CD14-positive monocyte (primary cell): ENCODE results near the gene HNF1B. TPM values are rescaled to one million over a fixed set of nuclear protein-coding genes. Genes with fewer than 3 reads are reported as not detected.

Source experiments
- DNase-seq, 3 donors: peaks; one replicate each; pipeline ENCODE4 v3.0.0-alpha.2; 2011 to 2022
- H2AFZ ChIP-seq: 2 replicates; pipeline ENCODE4 v1.6.0; 2012; ENCODE audit warnings: mild to moderate bottlenecking, low read depth, low read length, inconsistent platforms; ENCODE audit not compliant: insufficient read depth, poor library complexity, severe bottlenecking
- H3K27ac ChIP-seq, 2 donors: 1 replicate in 1 of 2; 2 replicates in 1 of 2; pipeline ENCODE4 v1.5.1; 2012 to 2013; ENCODE audit warnings: low read length in 2 of 2, control low read depth in 1 of 2, inconsistent platforms in 1 of 2, low read depth in 1 of 2, mild to moderate bottlenecking in 1 of 2
- H3K27me3 ChIP-seq, 2 donors: one replicate each; pipeline versions ENCODE4 v1.6.0 to v1.6.1; 2011 to 2013; ENCODE audit warnings: low read length in 2 of 2; ENCODE audit not compliant: control insufficient read depth in 2 of 2, insufficient read depth in 2 of 2
- H3K36me3 ChIP-seq, 2 donors: replicated peaks in 1 of 2; 1 replicate in 1 of 2; 2 replicates in 1 of 2; pipeline versions ENCODE4 v1.5.1 to v1.6.1; 2012 to 2013; ENCODE audit warnings: low read length in 2 of 2, control low read depth in 1 of 2, inconsistent platforms in 1 of 2, mild to moderate bottlenecking in 1 of 2; ENCODE audit not compliant: insufficient read depth in 2 of 2, control insufficient read depth in 1 of 2
- H3K4me1 ChIP-seq, 2 donors: 1 replicate in 1 of 2; 2 replicates in 1 of 2; pipeline versions ENCODE4 v1.5.1 to v1.6.1; 2012 to 2013; ENCODE audit warnings: low read length in 2 of 2, control low read depth in 1 of 2, inconsistent platforms in 1 of 2, mild to moderate bottlenecking in 1 of 2, moderate library complexity in 1 of 2; ENCODE audit not compliant: insufficient read depth in 2 of 2, control insufficient read depth in 1 of 2
- H3K4me2 ChIP-seq: replicated peaks from 2 replicates; pipeline ENCODE3; 2012; ENCODE audit warnings: low read length, moderate library complexity, mild to moderate bottlenecking; ENCODE audit not compliant: poor library complexity, severe bottlenecking; ENCODE audit errors: extremely low read depth
- H3K4me3 ChIP-seq, 3 experiments: fragments of 200-600 bp in 1 of 3; sonication (generic) in 1 of 3; replicated peaks in 1 of 3; 1 replicate in 2 of 3; 2 replicates in 1 of 3; pipeline ENCODE4 v1.5.1; 2011 to 2013; ENCODE audit warnings: low read length in 3 of 3, mild to moderate bottlenecking in 3 of 3, control low read depth in 2 of 3, low read depth in 2 of 3, inconsistent platforms in 1 of 3, moderate library complexity in 1 of 3
- H3K79me2 ChIP-seq: 2 replicates; pipeline ENCODE4 v1.6.0; 2012; ENCODE audit warnings: mild to moderate bottlenecking, control low read depth, inconsistent platforms, low read length, moderate library complexity; ENCODE audit not compliant: insufficient read depth
- H3K9ac ChIP-seq: 2 replicates; pipeline ENCODE4 v1.6.0; 2017; ENCODE audit warnings: low read length, mild to moderate bottlenecking; ENCODE audit not compliant: insufficient read depth, poor library complexity, severe bottlenecking
- H3K9me3 ChIP-seq, 2 donors: replicated peaks in 1 of 2; 1 replicate in 1 of 2; 2 replicates in 1 of 2; pipeline versions ENCODE4 v1.5.1 to v1.6.1; 2012 to 2013; ENCODE audit warnings: low read length in 2 of 2, control low read depth in 1 of 2; ENCODE audit not compliant: control insufficient read depth in 1 of 2, insufficient read depth in 1 of 2
- H4K20me1 ChIP-seq: 2 replicates; pipeline ENCODE4 v1.6.0; 2012; ENCODE audit warnings: mild to moderate bottlenecking, low read length, control low read depth, moderate library complexity; ENCODE audit not compliant: insufficient read depth
- H3K27ac Mint-ChIP-seq, 7 donors: one replicate each; pipeline ENCODE4 v1.8.0; 2020; ENCODE audit warnings: mild to moderate bottlenecking in 7 of 7, mixed read lengths in 7 of 7, moderate library complexity in 6 of 7, inconsistent platforms in 2 of 7
- H3K27me3 Mint-ChIP-seq, 3 donors: one replicate each; pipeline ENCODE4 v1.8.0; 2021 to 2022; ENCODE audit warnings: low read depth in 3 of 3, mild to moderate bottlenecking in 3 of 3, mixed read lengths in 3 of 3, moderate library complexity in 3 of 3, inconsistent platforms in 1 of 3
- H3K36me3 Mint-ChIP-seq, 2 donors: one replicate each; pipeline ENCODE4 v1.8.0; 2020; ENCODE audit warnings: mixed read lengths in 2 of 2, inconsistent platforms in 1 of 2, mild to moderate bottlenecking in 1 of 2
- H3K4me1 Mint-ChIP-seq: one replicate; pipeline ENCODE4 v1.8.0; 2020; ENCODE audit warnings: mild to moderate bottlenecking, mixed read lengths
- H3K4me3 Mint-ChIP-seq, 2 donors: one replicate each; pipeline ENCODE4 v1.8.0; 2020; ENCODE audit warnings: mild to moderate bottlenecking in 2 of 2, mixed read lengths in 2 of 2, moderate library complexity in 1 of 2
- H3K9me3 Mint-ChIP-seq, 7 donors: one replicate each; pipeline ENCODE4 v1.8.0; 2020 to 2022; ENCODE audit warnings: mixed read lengths in 7 of 7, mild to moderate bottlenecking in 6 of 7, moderate library complexity in 6 of 7, inconsistent platforms in 2 of 7
- WGBS: methylation state at CpG from one replicate; pipeline ENCODE4 v1.1.5; 2013; ENCODE audit warnings: missing lambda C conversion rate; ENCODE audit not compliant: insufficient coverage; 5-methylcytosine and 5-hydroxymethylcytosine counted together
- intact Hi-C, 2 donors: fragments of 100-400 bp; cut with micrococcal nuclease; formaldehyde crosslinking; loops; one replicate each; pipeline versions ENCODE4 v1.15.0 to v1.15.1; 2023
- polyA plus RNA-seq, 3 donors: library from polyadenylated mRNA; depleted of rRNA in 1 of 3; unstranded in 2 of 3; stranded (reverse) in 1 of 3; fragments of 300-500 nt in 2 of 3; fragments of >200 nt in 1 of 3; fragmentation: Illumina TruSeq in 2 of 3; gene quantifications; 1 replicate in 2 of 3; 2 replicates in 1 of 3; pipeline ENCODE4 v1.2.3, GENCODE V29; 2012 to 2021
- TF ChIP-seq, protein P1 (sequence below): fragments of 200-600 bp; IDR thresholded peaks from one replicate; pipeline ENCODE4 v1.8.0; 2022; ENCODE audit warnings: antibody characterized with exemption, mild to moderate bottlenecking

HNF1B gene
- polyA plus RNA-seq, 3 donors: not detected

DNA sequence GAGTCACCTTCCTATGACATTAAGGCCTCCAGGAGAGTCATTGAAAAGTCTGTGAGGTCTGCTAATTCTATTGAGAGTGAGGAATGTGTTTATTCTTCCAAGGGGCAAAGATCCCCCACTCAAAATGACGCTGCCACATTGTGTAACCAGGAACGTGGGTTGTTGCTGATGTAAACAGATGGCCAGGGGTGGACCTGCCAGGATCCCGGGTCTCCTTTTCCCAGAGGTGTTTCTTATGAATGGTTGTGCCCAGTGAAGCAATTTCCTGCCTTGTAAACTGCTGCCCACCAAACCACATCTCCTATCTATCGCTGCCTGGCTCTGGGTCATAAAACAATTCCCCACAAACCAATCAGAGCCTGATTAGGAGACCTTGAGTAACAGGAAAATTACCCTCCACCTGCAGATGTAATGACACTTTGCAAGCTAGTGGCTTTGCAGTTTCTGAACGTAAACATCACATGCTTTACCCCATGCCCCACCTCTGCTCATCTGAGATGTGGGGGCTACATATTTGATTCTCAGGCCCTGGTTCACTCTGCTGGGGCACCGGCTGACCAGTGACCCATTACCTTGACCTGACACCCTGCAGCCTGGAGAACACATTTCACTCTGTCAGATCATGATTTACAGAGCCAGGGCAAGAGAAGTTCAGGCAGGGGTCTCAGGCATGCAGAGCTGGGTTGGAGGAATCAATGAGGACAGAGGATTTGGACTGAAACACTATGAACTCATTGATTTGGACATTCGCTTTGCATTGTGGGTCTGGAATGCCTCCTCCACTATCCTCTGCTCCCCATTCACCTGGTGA lies 68.5 kb downstream of the HNF1B start:
- H3K9ac ChIP-seq: no peak overlapping the region
- peaks cover 0 to 4% of the 10 kb centered on the region in 2 donors for H3K27me3 ChIP-seq
- Mint-ChIP-seq H3K27me3 (peaks cover 0 to 5% (median 5%) of the 10 kb centered on the region in 3 donors), H3K9me3 (peaks cover 0 to 6% (median 3%) of the 10 kb centered on the region in 7 donors), H3K4me1 (no peaks in the 10 kb centered on the region), H3K36me3 (no peaks in the 10 kb centered on the region), H3K4me3 (no peak overlapping the region), H3K27ac (no peak overlapping the region)
- TF ChIP-seq, protein P1, sequence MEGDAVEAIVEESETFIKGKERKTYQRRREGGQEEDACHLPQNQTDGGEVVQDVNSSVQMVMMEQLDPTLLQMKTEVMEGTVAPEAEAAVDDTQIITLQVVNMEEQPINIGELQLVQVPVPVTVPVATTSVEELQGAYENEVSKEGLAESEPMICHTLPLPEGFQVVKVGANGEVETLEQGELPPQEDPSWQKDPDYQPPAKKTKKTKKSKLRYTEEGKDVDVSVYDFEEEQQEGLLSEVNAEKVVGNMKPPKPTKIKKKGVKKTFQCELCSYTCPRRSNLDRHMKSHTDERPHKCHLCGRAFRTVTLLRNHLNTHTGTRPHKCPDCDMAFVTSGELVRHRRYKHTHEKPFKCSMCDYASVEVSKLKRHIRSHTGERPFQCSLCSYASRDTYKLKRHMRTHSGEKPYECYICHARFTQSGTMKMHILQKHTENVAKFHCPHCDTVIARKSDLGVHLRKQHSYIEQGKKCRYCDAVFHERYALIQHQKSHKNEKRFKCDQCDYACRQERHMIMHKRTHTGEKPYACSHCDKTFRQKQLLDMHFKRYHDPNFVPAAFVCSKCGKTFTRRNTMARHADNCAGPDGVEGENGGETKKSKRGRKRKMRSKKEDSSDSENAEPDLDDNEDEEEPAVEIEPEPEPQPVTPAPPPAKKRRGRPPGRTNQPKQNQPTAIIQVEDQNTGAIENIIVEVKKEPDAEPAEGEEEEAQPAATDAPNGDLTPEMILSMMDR: no peak
- no peaks in the 10 kb centered on the region for H3K36me3 ChIP-seq
- no peak for DNase-seq
- no peak overlapping the region for H3K4me3 ChIP-seq
- no peaks in the 10 kb centered on the region for H3K79me2 ChIP-seq
- no peaks in the 10 kb centered on the region for H3K9me3 ChIP-seq
- WGBS: 25% methylated on average over 4 of the region's 7 CpGs
- no peak overlapping the region for H2AFZ ChIP-seq
- H4K20me1 ChIP-seq: no peaks in the 10 kb centered on the region
- intact Hi-C loops: no loop called here
- no peak overlapping the region for H3K4me2 ChIP-seq
- H3K4me1 ChIP-seq: no peaks in the 10 kb centered on the region
- no peak overlapping the region for H3K27ac ChIP-seq

DNA sequence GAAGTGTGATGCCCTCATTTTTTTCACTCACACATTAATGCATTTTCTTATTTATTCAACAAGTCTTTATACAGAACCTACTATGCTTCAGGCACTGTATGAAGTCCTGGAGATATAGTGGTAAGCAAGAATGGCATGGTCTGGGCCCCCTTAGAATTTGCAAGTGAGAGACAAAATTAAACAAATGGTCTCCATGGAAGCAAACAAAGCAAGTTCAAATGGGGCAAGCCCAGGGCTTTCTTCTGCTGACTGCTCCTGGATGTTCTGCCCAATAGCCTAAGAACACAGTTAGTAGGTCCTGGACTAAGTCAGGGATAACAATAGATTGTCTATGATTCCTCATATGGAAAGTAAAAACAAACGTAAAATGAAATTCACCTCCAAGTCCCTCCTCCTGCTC lies 70.3 kb downstream of the HNF1B start:
- DNase-seq: no peak
- Mint-ChIP-seq H3K27ac (no peak overlapping the region), H3K27me3 (peaks cover 0 to 5% (median 5%) of the 10 kb centered on the region in 3 donors), H3K36me3 (no peaks in the 10 kb centered on the region), H3K9me3 (peaks cover 0 to 6% (median 0%) of the 10 kb centered on the region in 7 donors), H3K4me3 (no peak overlapping the region), H3K4me1 (no peaks in the 10 kb centered on the region)
- Histone ChIP-seq H3K4me2 (no peak overlapping the region), H3K36me3 (no peaks in the 10 kb centered on the region), H3K9ac (no peak overlapping the region), H3K4me1 (no peaks in the 10 kb centered on the region), H4K20me1 (no peaks in the 10 kb centered on the region), H3K27me3 (peaks cover 0 to 4% of the 10 kb centered on the region in 2 donors), H3K9me3 (no peaks in the 10 kb centered on the region), H3K27ac (no peak overlapping the region), H2AFZ (no peak overlapping the region), H3K79me2 (no peaks in the 10 kb centered on the region), H3K4me3 (no peak overlapping the region)
- TF ChIP-seq, protein P1: no peak
- intact Hi-C loops: no loop called here
- WGBS: no CpG with 5 or more reads among the region's 1 CpG
